ENCODE results near the gene TRIP10.
A peak's percentile ranks its signal among the peaks of the same experiment; 100 is the strongest.

The TRIP10 gene

DNA sequence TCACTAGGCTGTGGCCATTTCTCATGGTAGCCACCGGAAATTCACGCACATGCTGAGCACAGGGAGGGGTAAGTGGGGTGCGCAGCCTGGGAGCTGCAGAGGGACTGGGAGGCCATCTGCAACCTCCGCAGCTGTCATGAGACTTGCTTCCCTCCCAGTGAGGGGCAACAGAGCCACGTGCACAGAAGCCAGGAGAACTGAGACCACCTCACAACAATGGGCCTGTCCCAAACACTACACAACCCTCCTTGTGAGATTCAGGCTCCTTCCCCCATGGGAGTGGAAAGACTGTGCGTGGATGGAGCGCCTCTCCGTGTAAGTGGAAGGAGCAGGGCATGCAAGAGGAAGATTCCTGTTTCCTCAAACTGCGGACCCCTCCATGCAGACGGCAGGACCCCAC is 27.9 kb upstream of the TRIP10 start:
- no peak for DNase-seq

DNA sequence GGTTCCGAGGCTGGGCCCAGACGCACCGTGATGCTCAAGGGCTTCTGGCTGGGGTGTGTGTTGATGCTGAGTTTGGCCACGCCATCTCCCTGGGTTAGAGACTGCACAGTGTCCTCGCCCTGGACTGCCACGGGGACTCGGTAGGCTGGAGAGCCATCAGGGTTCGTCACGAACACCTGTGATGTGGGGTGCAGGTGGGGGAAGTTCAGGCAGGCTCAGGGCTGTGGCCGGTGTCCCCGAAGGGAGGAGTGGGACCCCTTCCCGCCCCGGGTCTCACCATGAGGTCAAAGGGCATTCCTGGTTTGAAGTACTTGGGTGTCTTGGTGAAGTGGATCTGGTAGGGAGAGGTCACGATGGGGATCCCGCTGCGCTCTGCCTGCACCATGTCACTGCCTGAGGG is 27.2 kb upstream of the TRIP10 start:
- DNase-seq, result no peak

DNA sequence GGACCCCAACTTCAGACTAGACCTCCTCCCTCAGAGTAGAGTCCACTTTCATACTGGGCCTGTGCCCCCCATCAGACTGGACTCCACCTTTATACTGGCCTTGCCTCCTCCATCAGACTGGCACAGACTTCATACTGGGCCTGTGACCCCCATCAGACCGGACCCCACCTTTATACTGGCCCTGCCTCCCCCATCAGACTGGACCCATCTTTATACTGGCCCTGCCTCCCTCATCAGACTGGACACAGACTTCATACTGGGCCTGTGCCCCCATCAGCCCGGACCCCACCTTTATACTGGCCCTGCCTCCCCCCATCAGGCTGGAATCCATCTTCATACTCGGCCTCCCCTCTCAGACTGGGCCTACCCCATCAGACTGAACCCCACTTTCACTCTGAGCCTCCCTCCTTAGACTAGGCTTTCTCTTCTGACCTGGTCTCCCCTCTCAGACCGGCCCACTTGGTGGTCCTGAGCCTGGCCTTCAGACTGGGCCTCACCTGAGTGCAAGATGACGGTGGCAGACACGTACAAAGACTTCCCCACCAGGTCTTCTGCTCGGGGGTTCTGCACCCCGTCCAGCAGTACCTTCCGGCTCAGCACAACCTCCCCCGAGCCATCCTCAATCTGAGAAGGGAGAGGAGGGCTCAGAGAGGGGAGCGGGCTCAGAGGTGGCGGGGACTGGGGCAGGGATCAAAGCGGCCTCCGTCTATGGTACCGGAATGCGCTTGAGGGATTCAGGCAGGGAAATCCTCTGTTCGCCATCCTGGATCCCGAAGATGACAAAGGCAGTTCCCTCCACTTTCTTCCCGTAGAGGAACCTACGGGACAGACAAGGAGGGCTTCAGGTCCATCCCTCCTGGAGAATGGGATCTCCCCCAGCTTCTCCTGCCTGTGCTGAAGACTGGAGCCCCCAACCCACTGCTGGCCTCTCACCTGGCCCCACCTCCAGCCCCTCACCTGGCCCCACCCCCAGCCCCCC is 26.5 kb upstream of the TRIP10 start:
- no peak for DNase-seq

DNA sequence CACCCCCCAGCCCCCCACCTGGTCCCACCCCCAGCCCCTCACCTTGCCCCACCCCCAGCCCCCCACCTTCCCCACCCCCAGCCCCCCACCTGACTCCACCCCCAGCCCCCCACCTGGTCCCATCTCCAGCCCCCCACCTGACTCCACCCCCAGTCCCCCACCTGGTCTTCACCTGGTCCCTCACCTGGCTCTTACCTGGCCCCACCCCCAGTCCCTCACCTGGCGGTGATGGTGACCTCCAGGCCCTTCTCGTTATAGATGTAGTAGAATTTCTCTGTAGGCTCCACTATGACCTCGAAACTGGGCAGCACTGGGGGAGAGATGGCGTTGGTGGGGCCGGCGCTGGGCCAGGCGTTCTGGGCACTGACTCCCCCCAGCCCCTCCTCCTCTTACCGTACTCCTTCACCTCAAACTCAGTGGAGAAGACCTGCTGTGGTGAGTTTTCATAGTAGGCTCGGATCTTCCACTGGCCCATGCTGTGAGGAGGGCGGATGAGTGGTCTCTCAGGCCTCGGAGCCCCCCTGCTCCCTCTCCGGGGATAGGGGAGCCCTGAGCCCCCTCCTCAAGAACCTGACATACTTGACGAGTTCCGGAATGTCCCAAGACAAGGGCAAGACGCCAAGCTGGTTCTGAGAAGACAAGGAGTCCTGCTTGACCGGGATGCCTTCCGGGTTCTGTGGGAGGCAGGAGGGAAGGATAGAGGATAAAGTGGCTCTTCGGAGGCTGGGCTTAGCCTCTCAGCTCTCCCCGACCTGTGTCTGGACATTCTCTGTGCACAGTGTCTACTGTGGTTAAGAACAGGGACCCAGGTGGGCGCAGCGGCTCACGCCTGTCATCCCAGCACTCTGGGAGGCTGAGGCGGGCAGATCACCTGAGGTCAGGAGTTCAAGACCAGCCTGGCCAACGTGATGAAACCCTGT is 25.4 kb upstream of the TRIP10 start:
- no peak for DNase-seq

DNA sequence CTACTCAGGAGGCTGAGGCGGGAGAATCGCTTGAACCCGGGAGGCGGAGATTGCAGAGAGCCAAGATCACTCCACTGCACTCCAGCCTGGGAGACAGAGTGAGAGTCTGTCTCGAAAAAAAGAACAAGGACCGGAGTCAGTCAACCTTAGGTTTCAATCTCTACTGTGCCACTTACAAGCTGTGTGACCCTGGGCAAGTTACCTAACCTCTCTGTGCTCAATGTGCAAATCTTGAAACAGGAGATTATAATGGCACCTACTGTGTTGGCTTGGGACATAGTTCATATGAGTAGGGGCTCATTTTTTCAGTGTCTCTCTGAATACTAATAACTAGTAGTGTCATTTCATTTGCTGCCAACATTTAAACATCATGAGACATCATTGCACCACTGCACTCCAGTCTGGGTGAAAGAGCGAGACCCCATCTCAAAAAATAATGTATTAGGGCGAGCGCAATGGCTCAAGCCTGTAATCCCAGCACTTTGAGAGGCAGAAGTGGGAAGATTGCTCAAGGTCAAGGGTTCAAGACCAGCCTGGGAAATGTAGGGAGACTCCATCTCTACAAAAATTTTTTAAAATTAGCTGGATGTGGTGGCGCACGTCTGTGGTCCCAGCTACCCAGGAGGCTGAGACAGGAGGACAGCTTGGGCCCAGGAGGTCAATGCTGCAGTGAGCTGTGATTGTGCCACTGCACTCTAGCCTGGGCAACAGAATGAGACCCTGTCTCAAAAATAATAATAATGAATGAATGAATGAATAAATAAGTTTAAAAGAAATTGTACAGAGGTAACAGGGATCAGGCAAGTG is 24.5 kb upstream of the TRIP10 start:
- DNase-seq, result no peak

DNA sequence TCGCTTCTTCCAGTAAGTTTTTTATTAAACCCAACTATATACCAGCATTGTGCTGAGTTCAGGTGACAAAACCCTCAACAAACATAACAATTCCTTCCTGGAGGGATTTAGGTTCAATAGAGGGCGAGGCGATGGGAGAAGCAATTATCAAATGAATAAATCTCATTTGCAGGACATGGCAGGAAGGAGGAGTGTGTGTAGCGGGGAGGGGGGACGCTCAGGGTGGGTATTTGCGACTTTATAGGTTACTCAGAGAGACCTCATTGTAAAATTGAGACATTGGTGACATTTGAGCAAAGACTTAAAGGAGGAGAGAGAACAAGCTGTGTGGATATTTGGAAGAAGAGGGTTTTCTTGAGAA is 22.9 kb upstream of the TRIP10 start:
- DNase-seq, result no peak

DNA sequence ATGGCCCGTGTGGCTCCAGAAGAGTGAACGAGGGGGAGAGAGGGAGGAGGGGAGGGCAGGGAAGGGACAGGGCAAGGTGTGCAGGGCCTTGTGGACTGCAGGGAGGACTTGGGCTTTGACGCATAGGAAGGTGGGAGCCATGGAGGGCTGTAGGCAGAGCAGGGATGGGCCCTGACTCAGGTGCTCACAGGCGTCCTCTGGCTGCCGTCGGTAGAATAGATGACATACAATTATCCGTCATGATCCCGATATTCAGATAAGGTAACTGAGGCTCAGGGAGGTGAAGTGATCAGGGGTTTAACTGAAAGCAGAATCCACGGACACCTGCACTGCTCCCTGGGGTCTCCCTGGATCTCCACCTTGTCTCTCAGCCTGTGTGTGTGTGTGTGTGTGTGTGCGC is 22.4 kb upstream of the TRIP10 start:
- no peak for DNase-seq

DNA sequence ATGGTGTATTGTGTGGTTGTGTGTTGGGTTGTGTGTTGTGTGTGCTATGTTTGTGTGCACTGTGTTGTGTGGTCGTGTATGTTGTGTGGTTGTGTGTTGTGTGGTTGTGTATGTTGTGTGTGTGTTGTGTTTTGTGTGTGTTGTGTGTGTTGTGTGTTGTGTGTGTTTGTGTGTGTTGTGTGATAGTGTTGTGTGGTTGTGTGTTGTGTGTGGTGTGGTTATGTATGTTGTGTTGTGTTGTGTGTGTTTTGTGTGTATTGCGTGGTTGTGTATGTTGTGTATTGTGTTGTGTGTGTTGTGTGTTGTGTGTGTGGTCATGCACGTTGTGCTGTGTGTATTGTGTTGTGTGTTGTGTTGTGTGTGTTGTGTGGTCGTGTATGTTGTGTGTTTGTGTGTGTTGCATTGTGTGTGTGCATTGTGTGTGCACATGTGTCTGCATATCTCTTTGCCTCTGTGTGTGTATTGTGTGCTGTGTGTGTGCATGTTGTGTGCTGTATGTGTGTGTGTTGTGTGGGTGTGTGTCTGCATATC is 22.0 kb upstream of the TRIP10 start:
- DNase-seq, result no peak

DNA sequence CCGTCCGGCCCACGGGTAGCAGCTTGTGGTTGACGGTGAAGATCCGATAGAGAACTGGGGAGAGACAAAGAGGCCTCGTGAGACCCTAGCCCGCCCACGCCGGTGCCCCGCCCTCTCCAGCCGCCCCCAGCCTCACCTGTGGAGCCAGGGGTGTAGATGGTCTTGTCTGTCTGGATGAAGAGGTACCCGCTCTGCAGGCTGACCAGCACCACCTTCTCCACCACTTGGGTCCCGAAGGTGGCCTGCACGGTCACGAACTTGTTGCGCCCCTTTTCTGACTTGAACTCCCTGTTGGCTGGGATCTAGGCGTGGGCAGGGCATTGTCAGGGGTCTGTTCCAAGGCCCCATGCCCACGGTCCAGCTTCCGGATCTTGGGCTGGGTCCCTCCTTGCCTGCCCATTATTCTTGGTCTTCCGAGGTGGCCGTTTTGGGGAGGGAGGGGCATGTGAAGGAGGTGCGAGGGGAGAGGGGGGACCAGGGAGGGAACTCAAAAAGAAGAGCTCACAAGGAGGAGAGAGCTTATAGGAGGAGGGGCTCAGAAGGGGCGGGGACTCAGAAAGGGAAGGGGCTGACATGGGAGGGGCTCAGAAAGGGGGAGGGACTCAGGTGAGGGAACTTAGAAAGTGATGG is 21.3 kb upstream of the TRIP10 start:
- DNase-seq, result no peak

DNA sequence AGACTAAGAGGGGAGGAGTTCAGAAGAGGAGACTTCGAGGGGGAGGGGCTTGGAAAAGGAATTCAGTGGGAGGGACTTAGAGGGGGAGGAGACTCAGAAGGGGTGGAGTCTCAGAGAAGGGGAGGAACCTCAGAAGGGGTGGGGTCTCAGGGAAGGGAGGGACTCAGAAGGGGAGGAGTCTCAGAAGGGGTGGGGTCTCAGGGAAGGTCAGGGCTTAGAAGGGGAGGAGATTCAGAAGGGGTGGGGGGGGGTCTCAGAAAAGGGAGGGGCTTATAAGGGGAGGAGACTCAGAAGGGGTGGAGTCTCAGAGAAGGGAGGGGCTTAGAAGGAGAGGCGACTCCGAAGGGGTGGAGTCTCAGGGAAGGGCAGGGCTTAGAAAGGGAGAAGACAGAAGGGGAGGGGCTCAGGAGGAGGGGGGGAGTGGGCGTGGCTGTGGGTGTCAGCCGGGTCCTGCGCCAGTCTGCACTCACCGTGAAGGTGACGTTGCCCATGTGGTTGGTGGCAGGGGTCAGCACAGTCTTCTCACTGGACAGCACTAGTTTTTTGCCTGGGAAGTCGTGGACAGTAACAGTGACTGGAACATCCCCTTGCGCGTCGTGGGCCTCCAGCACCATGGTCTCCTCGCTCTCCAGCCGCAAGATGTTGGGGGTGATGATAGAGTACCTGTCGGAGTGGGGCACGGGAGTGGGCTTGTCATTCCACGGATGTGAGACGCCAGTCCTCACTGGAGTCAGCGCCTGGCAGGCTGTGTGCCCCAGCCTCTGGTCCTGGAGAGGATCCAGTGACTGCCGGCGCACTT is 20.5 kb upstream of the TRIP10 start:
- DNase-seq, result peak; percentile 22 to 41

DNA sequence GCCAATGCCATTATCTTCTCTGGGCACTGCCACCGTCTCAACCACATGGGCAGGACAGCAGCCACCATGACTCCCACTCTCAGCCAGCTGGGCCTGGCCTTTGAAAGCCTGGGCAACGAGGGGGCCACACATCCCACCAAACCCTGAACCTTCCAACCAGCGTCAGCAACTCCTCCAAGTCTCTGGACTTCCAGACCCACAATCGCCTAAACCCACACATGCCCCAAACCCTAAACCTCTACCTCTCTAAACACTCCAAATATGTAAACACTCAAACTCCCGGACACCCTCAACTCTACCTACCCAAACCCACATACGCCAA is 20.0 kb upstream of the TRIP10 start:
- no peak for DNase-seq

DNA sequence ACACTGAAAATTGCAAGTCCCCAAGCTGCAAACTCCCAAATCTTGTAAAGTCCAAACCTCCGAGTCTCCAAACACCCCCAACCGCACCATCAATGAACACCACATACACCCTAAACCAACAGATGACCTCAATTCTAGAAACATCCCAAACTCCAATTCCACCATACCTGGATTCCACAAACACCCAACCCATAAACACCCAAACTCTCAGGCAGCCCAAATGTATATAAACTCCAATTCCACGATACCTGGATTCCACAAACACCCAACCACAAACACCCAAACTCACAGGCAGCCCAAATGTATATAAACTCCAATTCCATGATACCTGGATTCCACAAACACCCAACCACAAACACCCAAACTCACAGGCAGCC is 19.5 kb upstream of the TRIP10 start:
- DNase-seq, result no peak

DNA sequence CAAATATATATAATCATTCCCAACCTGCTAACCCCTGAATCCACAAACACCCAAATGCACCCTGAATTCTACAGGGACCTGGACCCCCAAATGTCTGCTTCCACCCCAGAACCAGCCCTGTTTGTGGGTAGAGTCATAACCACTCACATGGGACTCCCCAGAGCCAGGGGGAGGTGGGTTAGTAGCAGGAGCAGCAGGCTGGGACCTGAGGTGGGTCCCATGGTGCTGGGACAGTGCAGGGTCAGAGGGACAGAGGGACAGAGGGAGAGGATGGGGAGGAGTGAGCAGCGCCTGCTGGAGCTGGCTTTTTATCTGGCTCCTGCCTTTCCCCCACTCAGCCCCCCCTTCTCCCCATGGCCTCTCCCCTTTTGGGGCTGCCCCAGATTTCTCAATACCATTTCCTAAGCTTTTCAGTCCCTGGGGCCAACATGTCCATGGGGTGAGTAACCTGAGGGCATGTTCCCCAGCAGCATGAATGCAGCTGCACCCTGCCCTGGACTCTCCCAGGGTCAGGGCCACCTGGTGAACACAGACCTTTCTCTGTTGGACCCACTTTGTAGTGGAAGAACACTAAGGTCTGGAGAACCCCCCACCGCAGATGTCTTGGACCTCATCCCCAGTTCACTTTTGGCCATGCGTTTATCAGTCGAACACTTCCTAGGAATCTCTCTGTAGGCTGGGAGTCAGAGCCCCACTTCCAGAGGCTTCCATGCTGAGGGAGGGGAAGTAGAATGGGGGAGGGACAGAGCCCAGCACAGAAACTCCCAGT is 18.9 kb upstream of the TRIP10 start, which contains the start of gene C3:
Gene C3, minus strand, starts transcription at position 282 of the 769 bp plus-strand sequence. Its CDS starts 61 bp downstream, at position 221.
- no peak for DNase-seq

DNA sequence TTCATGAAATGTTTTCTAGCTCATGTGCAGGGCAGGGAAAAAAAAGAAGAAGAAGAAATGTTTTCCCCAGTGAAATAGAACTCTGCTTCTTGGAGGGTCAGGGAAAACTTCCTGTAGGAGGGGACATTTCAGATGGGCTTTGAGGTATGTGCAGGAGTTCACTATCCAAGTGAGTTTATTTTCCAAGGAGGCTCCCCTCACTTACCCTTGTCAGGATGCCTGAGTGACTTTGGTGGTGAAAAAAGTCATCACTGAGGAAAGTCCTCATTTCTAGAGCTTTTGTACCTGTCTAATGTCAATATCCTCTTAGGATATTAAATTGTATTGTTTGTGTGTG is 18.4 kb upstream of the TRIP10 start:
- DNase-seq, result no peak

DNA sequence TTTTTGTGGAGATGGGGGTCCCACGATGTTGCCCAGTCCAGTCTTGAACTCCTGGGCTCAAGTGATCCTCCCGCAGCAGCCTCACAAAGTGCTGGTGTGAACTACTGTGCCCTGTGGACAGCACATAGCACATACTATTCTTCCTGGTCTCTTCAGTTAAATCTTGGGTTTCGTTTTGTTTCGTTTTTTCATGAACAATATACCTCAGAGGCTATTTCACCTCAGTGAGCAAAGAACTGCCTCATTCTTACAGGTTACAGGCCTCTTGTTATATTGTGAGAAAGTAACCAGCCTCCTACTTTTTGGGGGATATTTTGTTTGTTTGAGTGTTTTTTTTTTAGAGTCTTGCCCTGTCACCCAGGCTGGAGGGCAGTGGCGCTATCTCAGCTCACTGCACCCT is 17.7 kb upstream of the TRIP10 start:
- no peak for DNase-seq

DNA sequence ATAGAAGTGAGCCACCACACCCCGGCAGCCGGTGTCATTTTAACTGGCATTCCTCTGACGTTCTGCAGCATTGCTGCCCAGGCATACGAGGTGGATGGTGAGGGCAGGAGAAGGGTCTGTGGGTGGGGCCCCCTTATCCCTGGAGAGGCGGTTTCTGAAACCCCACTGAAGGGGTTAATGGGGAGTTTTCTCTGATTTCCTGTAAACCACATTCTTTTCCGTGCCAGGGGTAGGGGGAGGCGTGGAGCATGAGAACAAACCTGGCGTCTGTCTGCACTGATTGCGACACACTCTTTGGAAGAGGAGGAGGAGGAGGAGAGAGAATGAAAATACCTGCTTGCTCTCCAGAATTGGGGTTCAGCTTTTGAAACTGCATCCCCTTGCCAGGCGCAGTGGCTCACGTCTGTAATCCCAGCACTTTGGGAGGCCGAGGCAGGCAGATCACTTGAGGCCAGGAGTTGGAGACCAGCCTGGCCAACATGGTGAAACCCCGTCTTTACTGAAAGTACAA is 16.3 kb upstream of the TRIP10 start:
- DNase-seq, result no peak

DNA sequence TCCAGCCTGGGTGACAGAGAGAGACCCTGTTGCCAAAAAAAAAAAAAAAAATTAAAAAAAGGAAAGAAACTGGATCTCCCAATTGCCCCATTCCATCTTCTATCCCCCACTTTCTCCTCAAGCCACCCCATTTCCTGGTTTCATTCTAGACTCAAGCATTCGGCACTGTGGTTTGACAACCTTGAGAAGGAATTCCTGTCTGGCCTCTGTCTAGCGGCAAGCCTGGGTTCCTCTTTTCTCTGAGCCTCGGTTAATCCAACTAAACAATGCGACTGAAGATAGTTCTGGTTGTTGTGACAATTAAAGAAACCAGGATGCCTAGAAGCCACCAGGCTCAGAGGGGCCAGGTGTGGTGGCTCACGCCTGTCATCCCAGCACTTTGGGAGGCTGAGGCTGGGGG is 15.7 kb upstream of the TRIP10 start:
- no peak for DNase-seq

DNA sequence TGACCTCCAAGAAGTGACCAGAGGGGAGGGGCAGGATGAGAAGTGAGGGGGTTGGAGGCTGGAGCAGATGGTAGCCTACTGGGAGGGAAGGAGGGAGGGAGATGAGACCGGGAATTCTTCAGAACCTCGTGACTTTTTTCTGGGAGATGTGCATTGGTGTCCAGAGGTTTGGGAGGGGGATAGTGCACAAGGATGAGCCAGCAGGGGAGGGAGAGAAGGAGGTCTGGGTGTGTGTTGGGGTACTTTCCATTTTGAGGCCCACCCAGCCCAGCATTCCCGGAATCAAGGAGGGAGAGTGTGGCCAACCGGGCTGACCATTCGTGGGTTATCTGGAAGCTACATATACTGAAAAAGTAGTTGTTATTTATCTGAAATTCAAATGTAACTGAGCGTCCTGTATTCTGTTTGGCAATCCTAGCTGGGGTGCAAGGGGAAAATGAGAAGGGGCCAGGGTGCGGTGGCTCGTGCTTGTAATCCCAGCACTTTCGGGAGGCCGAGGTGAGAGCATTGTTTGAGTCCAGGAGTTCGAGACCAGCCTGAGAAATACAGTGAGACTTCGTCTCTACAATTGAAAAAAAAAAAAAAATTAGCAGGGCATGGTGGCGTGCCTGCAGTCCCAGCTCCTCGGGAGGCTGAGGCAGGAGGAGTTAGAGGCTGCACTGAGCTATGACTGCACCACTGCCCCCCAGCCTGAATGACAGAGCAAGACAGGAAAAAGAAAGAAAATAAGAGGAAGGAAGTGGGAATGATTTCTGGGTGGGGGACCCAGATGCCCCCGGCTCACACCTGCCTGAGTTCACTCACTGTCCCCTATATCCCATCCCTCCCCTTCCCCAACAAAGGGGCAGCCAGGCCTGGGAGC is 14.6 kb upstream of the TRIP10 start:
- no peak for DNase-seq

DNA sequence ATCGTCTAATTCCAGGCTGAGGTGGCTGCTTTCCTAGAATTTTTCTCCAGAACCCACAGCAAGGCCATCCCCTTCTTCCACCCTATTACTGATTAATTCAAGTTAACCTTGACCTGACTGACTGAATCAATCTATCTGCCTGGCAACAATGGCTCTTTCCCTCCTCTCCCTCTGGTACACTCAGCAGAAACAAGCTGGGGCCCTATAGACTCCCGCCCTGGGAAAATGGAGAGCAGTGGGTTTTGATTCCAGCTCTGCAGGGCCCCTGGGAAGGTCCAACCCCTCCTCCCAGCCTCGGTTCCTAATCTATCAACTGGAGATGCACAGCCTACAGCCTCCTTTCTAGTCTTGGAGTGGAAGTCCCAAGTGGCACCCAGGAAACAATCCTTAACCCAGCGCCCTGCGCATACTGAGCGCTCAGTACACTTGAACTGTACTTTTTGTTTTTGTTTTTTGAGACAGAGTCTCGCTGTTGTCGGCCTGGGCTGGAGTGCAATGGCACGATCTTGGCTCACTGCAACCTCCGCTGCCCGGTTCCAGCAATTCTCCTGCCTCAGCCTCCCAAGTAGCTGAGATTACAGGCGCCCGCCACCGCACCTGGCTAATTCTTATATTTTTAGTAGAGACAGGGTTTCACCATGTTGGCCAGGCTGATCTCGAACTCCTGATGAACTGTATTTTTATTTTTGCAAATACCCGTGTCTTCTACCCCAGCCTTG is 13.8 kb upstream of the TRIP10 start:
- no peak for DNase-seq

Data from activated CD4-positive, alpha-beta T cell treated with anti-CD3 and anti-CD28 coated beads, Interleukin-2, amount 50 U/mL, for 48 hours (primary cell).